ENCODE results near the gene EHMT1.
A peak's percentile ranks its signal among the peaks of the same experiment; 100 is the strongest.
"Not testable (repeated sequence)": the region's sequence is repeated elsewhere in the genome, so short reads cannot be mapped to it uniquely, and the experiment has no call there.

The EHMT1 gene

DNA sequence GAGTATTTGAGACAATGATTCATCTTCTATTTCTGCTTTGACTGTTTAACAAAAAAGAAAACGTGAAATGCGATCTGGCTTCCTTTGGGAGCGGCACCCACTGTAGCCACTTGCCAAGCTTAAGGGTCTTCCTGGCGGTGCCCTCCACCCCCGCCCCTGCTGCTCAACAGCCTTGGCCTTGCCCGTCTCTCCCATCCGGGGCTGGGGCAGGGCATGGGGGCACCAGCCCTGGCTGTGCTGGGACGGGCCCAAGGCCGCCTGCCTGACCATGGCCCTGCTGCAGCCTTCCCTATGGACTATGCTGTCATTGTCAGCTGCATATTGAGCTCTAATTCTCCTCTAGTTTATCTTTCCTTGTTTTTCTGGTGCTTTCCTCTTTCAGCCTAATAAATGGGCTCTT, 143.0 kb downstream of the EHMT1 start:
- DNase-seq (ENCODE audit: low spot score): no peak

DNA sequence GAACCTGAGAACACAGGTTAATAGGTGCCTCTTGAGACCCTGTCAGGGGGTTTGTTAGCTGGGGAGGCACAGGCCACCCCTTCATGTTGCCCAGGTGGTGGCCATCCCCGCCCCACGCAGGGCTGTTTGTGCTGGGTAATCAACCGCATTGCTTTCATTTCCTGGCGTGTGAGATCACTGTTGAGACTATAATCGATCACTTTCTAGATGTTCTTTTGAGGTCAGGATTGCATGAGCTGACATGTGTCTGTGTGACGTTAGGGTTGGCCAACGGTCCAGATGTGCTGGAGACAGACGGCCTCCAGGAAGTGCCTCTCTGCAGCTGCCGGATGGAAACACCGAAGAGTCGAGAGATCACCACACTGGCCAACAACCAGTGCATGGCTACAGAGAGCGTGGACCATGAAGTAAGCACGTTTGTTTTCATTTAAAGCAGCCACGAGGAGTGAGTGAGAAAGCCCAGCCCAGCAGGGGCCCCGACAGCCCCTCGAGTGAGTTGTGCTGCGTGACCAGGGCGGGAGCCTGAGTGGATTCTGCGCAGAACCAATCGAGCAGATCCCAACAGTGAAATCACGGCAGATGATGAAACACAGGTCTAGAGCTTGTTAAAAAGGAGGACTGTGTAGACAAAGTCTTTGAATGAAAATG, 143.7 kb downstream of the EHMT1 start:
- no peak for DNase-seq (ENCODE audit: low spot score)

DNA sequence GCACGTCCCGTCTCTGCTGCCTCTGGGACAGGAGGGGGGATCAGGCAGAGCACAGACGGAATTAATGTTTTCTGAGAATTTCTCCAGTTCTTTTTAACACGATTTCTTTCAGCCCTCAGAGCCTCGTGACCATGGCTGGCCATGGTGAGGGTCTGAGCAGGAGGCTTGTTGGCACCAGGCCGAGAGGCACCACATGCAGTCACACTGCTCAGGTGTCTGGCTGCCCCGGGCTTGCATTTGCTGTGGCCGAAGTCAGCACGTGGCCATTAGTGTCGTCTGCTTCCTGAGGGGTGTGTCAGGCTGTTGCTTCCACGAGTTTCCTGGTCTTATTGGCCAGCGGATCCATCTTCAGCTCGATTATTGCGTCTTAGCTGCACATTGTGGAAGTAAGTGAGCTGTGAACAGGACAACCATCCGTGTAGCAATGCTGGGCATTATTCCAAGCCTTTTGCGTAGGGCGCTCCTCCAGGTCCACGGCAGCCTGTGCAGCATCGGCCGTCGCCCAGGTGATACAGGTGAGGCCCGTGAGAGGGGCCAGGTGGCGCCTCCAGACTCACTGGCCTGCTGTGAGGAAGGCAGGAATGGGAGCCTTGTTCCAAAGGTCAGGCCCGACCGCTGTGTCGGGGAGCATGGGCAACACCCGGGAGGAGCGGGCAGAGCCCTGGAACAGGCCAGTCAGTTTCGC, 144.6 kb downstream of the EHMT1 start:
- no peak for DNase-seq (ENCODE audit: low spot score)

DNA sequence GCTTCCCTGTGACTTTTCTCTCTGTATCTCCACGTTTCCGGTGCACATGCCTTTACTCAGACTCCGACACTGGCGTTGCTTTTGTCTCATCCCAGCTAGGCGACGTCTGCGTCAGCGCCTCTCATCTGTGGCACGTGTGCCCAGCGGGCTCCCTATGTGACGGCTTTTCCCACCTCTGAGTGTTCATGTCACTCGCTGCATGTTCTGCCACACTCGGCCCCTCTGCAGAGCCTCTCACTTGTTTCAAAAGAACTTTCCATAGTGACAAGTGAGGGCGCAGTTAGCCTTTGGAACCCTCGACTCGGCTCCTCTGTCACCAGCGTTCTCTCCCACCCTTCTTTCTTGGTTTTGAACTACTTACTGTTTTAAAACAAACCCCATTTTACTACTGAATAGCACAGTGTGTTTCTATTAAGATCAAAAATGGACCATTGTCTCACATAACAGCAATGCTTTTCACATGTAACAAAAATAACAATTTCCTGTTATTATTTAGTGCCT, 145.4 kb downstream of the EHMT1 start:
- no peak for DNase-seq (ENCODE audit: low spot score)

DNA sequence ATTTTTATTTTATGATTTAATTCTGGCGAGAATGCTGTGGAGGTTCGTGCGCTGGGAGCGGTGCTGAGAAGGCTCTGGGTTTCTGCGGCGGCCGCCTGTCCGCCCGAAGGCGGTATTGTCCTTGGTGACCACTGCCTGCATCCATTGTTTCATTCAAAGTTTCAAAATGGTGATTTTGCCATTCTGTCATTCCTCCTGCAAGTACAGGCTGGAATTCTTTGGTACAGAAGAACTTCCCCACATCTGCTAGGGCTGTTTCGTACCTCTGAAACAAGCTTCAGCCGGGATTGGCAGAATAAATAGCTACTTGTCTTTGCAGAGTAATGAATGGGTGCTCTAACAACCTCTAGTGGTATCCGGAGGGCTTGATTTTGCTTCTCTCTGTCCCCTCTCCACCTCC, 146.2 kb downstream of the EHMT1 start:
- peak; percentile 65 for DNase-seq (ENCODE audit: low spot score)

DNA sequence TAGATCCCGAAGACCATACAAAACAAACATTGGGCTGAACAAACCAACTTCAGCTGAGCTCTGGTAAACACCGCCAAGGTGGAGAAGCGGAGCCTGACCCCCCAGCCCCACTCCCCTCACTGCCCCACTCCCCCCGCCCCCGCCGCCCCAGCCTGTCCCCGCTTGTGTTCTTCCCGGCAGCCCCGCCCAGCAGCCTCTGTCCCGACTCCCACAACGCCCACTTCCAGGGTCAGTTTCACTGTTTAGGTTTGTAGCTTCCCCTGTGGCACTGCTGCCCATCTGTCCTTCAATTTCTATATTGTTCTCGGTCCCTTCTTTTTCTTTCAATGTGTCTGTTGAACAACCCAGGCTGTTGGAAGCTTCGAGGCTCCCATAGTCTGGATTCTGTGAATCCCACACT, 146.7 kb downstream of the EHMT1 start:
- no peak for DNase-seq (ENCODE audit: low spot score)

DNA sequence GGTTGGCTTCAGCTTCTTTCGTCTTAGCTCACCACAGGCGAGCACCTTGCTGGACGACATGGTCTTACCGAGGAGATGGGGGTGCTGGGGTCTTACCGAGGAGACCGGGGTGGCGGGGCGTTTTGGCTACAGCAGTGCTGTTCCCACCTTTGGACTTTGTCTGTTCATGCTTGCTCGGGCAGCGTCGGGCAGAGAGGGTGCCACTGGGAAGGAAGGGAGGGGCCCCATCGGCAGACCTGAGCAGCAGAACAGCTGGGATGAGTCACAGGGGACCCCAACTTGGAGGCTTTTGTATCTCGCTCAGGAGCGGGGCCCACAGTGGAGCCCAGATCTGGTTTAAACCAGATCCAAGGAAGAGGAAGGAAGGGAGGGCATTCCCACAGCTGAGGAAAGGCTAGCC, 152.8 kb downstream of the EHMT1 start:
- no peak for DNase-seq (ENCODE audit: low spot score)

DNA sequence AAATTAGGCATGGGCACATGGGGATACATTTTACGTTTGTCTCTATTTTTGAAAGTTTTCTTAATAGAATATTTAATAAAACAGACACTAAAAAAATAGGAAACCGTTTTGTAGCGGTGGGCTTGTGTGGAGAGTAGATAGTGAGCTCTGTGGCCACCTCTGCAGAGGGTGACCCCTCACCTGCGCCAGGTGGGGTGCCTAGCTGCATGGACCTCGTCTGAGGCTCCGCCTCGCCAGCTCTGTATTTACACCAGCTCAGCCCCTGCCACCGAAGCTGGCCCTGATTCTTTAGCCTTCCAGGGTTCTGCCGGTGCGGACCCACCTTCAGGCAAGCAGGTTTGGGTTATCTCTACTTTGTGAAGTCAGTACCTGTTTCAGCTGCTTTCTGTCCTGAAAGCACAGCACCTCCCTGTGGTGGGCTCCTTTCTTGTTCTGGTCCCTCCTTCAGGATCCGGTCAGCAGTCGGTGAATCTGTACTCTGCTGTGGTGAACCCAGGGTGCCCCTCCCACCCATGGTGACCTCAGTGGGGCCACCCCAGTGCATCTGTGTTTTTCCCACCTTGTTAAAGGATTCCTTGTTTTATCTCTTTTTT, 153.6 kb downstream of the EHMT1 start:
- DNase-seq (ENCODE audit: low spot score): no peak

DNA sequence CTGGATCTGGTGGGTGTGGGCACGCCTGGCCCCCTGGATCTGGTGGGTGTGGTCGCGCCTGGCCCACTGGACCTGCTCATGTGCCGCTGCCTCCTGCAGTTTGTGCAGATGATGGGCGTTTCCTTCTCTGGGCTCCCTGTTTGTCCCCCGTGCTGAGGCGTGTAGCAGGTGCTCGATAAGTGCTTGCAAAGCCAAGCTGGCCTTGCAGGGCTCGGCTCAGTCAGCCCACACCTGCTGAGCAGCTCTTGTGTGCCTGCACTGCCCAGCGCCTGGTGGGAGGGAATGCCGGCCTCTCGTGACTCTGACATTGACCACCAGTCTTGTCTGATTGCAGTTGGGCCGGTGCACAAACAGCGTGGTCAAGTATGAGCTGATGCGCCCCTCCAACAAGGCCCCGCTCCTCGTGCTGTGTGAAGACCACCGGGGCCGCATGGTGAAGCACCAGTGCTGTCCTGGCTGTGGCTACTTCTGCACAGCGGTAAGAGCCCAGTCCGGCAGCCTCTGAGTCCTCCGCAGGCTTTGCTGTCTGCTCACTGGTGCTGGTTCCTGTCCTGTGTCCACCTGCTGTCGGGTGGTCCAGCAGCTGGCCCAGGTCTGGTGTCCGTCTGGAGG, 156.1 kb downstream of the EHMT1 start:
- DNase-seq (ENCODE audit: low spot score): no peak

DNA sequence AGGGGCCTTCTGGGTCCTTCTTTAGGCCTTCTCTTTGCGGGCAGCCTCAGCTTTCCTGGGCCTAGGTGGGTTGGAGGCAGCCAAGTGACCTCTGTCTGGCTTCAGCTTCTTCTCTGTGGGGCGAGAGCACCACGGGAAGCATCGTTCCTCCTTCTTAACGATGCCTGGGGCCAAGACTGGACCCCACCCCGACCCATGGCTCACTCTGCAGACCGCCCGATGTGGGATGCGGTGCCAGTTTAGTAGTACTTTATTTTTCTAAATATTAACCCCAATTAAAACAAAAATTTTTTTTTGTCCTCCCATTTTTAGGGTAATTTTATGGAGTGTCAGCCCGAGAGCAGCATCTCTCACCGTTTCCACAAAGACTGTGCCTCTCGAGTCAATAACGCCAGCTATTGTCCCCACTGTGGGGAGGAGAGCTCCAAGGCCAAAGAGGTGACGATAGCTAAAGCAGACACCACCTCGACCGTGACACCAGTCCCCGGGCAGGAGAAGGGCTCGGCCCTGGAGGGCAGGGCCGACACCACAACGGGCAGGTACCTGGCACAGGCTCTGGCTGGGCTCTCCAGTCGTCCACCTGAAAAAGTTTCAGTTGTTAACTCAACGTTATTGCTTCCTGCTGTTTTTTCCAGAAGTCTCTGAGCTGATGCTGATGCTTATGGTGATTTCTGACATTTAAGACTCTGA, 157.6 kb downstream of the EHMT1 start:
- no peak for DNase-seq (ENCODE audit: low spot score)

DNA sequence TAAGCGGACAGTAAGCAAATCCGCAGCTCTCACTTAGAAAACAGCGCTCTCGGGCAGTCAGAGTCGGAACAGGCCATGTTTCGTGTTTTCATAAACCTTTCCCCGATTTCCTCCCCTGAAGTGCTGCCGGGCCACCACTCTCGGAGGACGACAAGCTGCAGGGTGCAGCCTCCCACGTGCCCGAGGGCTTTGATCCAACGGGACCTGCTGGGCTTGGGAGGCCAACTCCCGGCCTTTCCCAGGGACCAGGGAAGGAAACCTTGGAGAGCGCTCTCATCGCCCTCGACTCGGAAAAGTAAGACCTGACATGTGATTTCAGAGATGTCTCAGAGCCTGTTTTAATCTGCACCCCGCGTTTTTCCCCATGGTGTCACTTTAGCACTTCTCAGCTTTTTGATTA, 159.0 kb downstream of the EHMT1 start:
- DNase-seq (ENCODE audit: low spot score): no peak

DNA sequence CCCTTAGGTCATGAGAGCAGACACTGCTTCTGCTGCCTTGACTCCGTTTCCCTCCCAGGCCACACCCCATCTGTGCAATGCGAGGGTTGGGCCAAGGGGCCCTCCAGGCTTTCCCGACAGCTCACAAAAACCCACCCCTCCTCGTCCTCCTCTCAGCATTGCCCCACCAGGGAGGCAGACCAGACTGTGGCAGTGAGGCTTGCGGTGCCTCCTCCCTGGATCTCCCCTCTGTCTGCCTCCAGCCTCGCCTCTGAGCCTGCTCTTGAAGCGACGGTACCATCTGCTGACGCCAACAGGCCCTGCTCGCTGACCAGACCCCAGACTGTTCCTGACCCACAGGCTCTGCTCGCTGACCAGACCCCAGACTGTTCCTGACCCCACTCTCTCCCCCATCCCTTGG, 159.5 kb downstream of the EHMT1 start:
- DNase-seq (ENCODE audit: low spot score): no peak

DNA sequence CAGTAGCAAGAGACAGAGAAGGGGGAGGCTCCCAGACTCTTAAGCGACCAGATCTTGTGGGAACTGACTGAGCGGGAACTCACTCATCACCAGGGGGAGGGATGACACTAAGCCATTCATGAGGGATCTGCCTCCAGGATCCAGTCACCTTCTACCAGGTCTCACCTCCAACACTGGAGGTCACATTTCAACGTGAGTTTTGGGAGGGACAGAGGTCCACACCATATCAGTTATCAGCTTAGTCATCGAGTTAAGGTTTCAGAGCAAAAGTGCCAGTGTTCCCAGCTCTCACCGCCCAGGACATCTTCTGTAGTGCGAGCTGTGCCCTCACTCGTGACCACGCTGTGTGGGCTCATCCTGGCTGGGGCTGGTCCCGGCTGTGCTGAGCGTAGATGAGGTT, 160.1 kb downstream of the EHMT1 start:
- DNase-seq (ENCODE audit: low spot score): no peak

DNA sequence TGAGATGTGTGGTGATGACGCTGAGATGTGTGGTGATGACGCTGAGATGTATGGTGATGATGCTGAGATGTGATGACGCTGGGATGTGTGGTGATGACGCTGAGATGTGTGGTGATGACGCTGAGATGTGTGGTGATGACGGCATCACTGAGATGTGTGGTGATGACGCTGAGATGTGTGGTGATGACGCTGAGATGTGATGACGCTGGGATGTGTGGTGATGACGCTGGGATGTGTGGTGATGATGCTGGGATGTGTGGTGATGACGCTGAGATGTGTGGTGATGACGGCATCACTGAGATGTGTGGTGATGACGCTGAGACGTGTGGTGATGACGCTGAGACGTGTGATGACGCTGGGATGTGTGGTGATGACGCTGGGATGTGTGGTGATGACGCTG, 161.2 kb downstream of the EHMT1 start:
- DNase-seq (ENCODE audit: low spot score): not testable (repeated sequence)

DNA sequence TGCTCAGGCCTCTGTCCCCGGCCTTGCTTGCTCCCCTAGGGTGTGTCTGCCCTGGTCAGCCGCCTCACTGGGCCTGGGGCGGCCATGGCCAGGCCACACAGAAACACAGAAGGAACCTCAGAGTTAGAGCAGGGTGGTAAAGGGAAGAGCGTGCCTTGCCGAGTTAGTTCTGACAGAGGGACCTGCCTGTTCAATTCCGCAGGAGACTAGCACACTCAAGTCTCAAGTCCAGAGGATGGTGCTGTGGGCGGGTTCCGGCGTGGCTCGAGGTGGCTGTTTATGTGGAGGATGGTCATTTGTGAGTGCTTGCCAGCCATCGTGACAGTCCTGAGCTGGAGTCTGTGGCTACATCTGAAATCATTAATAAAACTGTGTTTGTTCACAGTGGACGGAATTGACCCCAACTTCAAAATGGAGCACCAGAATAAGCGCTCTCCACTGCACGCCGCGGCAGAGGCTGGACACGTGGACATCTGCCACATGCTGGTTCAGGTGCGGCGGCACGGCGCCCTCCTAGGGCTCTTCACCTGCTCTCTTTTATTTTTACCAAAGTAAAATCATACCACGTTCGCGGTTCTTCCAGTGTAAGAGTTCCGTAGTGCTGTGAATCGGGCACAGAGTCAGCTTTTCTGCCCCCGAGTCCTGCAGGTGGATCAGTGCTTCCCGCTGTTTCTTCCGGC, 163.2 kb downstream of the EHMT1 start:
- no peak for DNase-seq (ENCODE audit: low spot score)

DNA sequence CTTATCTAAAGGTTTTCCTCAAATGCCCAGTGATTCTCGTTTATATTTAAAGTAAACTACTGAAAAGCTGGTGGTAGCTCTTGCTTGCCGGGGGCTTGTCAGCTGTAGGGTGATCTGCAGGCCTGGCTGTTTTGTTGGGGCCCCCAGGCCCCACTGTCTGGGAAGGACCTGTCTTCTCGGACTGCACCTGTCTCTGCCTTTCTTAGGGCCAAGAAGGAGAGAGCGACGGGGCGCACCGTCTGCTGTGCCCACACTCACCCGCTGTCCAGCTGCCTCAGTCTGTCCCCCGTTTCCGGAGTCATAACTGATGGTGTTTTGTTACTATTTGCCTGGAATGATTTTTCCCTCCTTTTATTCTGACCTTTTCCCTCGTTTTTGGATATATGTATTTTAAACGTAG, 164.7 kb downstream of the EHMT1 start:
- DNase-seq (ENCODE audit: low spot score): no peak

DNA sequence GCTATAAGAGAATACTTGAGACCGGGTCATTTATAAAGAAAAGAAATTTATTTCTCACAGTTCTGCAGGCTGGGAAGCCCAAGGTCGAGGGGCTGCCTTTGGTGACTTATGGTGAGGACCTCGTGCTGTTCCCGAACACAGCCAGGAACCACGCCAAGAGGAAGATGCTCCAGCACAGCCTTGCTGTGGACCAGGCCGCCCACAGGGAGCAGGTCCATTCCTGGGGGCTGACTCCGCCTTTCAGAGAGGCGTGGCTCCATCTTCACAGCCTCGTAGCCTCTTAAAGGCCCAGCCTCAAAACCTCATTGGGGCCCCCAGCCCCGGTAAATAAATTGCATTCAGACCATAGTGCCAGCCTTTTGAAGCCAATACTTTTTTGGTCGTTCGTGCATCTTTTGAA, 165.2 kb downstream of the EHMT1 start:
- no peak for DNase-seq (ENCODE audit: low spot score)

DNA sequence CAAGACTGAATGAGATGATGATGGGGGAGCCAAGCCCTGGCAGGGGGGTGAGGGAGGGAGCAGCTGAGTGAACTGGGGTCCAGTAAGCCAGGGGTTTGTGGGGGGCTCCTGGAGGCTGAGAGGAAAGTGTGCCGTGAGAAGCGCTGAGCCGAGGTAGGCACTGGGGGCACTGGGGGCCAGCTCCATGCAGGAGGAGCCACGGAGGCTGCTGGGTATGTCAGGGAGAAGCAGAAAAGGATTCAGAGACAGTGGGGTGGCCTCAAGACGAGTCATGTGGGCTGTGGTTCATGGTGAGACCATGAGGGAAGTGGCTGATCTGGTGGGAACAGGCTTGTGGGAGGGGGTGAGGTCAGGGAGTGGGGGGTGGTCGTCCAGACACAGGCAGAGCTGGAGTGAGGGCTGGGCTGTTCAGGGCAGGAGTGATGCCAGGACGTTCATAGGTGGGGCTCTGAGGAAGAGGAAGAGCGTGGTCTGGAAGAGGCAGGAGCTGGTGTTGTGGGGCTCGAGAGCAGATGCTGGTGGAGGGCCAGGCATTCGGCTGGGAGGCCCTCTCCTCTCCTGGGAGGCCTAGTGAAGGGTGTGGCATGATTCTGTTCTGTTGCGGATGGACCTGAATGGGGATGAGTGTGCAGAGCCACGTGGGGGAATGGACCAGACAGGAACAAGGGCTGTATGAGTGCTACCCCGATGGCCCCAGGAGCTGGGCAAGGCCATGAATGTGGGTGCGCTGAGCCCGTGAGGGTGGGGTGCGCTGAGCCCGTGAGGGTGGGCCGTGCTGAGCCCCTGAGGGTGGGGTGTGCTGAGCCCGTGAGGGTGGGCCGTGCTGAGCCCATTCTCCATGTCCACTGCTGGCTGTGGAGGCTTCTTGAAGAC, 166.1 kb downstream of the EHMT1 start:
- DNase-seq (ENCODE audit: low spot score): no peak

DNA sequence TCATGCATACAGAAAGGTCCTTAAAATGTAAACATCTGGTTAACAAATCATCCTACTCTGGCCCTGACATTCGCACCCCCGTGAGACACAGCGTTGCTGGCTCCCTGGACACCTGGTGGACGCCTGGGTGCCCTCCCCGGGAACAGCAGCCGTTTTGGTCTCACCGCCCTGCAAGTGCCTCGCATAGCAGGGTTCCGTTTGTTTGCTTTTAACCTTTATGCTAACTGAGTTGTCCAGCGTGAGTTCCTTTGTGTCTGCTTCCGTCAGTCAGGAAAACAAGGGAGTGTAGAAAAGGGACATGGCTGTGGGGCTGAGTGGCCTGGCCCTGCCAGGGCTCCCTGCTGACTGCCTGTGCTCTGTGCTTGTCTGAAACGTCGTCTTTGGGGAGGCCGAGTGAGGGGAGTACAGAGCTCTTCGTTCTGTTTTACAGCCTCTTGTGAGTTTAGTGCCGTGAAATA, 166.9 kb downstream of the EHMT1 start:
- no peak for DNase-seq (ENCODE audit: low spot score)

DNA sequence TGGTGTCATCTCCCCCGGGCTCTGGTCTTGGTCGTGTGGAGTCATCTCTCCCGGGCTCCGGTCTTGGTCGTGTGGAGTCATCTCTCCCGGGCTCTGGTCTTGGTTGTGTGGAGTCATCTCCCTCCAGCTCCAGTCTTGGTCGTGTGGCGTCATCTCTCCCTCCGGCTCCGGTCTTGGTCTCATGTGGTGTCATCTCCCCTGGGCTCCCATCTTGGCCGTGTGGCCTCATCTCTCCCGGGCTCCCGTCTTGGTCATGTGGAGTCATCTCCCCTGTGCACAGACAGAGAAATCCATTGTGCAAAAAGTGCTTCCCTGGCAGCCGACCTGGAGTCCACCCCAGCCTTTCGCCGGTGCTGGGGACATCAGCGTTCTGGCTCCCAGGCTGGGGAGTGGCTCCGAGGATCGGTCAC, 167.7 kb downstream of the EHMT1 start:
- DNase-seq (ENCODE audit: low spot score): no peak

DNA sequence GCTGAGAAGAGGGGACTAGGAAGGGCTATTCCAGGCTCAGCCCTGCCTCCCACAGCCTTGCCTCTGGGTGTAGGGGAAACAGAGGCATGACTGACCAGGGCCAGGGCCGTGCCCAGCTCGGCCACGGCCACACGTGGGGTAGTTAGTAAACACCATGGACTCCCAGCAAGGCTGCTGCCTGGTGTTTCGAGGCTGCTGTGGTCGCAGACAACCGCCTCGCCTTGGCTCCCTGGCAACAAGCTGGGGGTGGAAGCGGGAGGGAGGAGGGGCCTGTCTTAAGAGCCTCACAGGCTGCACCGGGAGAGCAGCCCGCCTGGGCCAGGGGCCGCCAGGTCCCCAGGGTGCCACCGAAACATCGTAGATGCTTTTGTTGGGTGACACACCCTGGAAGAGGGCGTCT, 168.6 kb downstream of the EHMT1 start:
- DNase-seq (ENCODE audit: low spot score): no peak
